ENCODE data around the gene PFDN2.

DNA sequence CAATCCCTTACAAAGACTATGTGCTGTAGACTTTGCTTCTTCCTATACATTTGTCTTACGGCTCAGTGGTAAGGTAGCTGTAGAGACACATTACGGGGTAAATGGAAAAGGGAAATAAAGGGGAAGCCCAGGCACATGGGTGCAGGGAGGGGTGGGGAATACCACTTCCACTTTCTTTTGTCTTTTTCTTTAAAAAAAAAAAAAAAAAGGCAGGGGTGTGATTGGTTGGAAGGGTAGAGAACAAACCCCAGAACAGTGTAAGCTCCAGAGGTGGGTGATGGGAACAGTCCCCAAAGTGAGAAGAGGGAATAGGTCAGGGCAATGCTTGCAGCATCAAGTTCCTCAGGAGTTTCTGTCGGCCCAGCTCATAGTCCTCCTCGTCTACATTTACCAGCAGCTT lies 4.0 kb upstream of the PFDN2 start:
- no peak for TF ChIP-seq EZH2 (IDR thresholded peaks at IDR 0.05; ENCODE audit: insufficient read depth, poor library complexity, severe bottlenecking)
- TF ChIP-seq EZH2phosphoT487 (IDR thresholded peaks at IDR 0.05; ENCODE audit: insufficient read depth, low read depth), result no peak
